Measurements from ENCODE around the gene SLC39A11.

SLC39A11 gene

DNA sequence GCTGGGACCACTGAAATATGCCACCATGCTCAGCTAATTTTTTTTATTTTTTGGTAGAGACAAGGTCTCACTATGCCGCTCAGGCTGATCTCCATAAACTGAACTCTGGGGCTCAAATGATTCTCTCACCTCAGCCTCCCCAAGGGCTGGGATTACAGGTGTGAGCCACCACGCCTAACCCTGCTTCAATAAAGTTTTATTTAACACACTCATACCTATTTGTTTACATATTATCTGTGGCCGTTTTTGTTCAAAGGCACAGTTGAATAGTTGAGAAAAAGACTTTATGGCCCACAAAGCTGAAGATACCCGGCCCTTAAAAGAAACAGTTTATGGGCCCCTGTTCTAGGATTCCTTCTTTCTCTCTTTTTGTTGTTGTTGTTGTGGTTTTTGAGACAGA lies 419.8 kb downstream of the SLC39A11 start:
- TF ChIP-seq, protein P1, sequence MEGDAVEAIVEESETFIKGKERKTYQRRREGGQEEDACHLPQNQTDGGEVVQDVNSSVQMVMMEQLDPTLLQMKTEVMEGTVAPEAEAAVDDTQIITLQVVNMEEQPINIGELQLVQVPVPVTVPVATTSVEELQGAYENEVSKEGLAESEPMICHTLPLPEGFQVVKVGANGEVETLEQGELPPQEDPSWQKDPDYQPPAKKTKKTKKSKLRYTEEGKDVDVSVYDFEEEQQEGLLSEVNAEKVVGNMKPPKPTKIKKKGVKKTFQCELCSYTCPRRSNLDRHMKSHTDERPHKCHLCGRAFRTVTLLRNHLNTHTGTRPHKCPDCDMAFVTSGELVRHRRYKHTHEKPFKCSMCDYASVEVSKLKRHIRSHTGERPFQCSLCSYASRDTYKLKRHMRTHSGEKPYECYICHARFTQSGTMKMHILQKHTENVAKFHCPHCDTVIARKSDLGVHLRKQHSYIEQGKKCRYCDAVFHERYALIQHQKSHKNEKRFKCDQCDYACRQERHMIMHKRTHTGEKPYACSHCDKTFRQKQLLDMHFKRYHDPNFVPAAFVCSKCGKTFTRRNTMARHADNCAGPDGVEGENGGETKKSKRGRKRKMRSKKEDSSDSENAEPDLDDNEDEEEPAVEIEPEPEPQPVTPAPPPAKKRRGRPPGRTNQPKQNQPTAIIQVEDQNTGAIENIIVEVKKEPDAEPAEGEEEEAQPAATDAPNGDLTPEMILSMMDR (IDR thresholded peaks at IDR 0.05; ENCODE audit: low read depth, low read length, missing control alignments): no peak
- no peak for DNase-seq (ENCODE audit: extremely low read depth, low read depth)
- no peak overlapping the region for H3K4me3 ChIP-seq (replicated peaks; ENCODE audit: low read depth, low read length)

DNA sequence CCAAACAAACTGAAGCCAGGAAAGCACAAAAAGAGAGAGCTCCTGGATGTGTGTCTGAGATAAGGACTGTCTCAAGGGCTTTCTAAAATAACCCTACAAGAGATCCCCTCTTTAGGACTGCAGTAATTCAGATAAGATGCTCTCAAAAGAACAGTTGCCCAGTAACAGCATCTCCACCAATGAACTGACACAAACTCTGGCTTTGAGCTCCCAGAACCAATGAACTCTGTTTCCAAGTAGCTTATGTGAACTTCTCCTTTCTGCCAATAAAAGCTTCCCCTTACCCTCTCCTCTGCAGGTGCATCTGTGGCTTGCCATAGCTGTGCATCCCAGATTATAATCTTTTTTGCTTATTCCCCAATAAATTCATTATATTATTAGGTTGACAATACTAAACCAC lies 421.5 kb downstream of the SLC39A11 start:
- TF ChIP-seq, protein P1 (IDR thresholded peaks at IDR 0.05; ENCODE audit: low read depth, low read length, missing control alignments): no peak
- H3K4me3 ChIP-seq (replicated peaks; ENCODE audit: low read depth, low read length): no peak overlapping the region
- DNase-seq (ENCODE audit: extremely low read depth, low read depth): no peak

GRCh38 chr17:72667096-72668063 lies 425.1 kb downstream of the SLC39A11 start:
- TF ChIP-seq, protein P1 (IDR thresholded peaks at IDR 0.05; ENCODE audit: low read depth, low read length, missing control alignments): no peak
- peak; percentile 42 for DNase-seq (ENCODE audit: extremely low read depth, low read depth)
- no peak overlapping the region for H3K4me3 ChIP-seq (replicated peaks; ENCODE audit: low read depth, low read length)

GRCh38 chr17:72665852-72666851 lies 426.3 kb downstream of the SLC39A11 start:
- no peak overlapping the region for H3K4me3 ChIP-seq (replicated peaks; ENCODE audit: low read depth, low read length)
- peak; percentile 84 for DNase-seq (ENCODE audit: extremely low read depth, low read depth)
- TF ChIP-seq, protein P1 (IDR thresholded peaks at IDR 0.05; ENCODE audit: low read depth, low read length, missing control alignments): no peak

GRCh38 chr17:72662827-72663190 lies 429.7 kb downstream of the SLC39A11 start:
- no peak overlapping the region for H3K4me3 ChIP-seq (replicated peaks; ENCODE audit: low read depth, low read length)
- no peak for DNase-seq (ENCODE audit: extremely low read depth, low read depth)
- TF ChIP-seq, protein P1 (IDR thresholded peaks at IDR 0.05; ENCODE audit: low read depth, low read length, missing control alignments): no peak

GRCh38 chr17:72661945-72662826 lies 430.3 kb downstream of the SLC39A11 start:
- no peak overlapping the region for H3K4me3 ChIP-seq (replicated peaks; ENCODE audit: low read depth, low read length)
- TF ChIP-seq, protein P1 (IDR thresholded peaks at IDR 0.05; ENCODE audit: low read depth, low read length, missing control alignments): no peak
- no peak for DNase-seq (ENCODE audit: extremely low read depth, low read depth)
